ENCODE results near the gene SLC5A12. TPM values are rescaled to one million over a fixed set of nuclear protein-coding genes. Genes with fewer than 3 reads are reported as not detected.

SLC5A12 gene
- total and polyA plus RNA-seq, 3 donors from 2014 or later: 0.12 to 0.47 (median 0.15) TPM

DNA sequence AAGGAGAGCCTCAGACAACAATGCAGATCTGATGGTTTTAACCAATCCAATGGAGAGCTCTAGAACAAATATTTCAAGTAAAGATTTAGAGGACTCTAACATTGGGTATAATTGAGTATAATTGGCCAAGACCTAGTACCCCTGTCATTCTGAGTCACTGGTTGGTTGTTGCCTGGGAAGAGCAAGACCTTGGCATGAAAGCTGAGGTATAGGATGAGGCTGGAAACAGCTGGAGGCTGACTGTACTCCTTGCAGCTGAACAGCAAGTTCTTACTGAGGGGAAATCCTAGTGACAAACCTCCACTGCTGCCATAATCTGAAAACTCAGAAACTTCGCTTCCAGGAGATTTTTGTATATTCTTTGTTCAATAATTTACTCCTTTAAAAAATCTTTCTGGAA lies 95.5 kb downstream of the SLC5A12 start:
- WGBS, 2 donors: 77 to 90% methylated on average over 1 of the region's 1 CpG
- intact Hi-C loops (cut with DNase I; ENCODE audit: low total_unique reads): no loop called here
- no peaks in the 10 kb centered on the region for H3K4me1 ChIP-seq
- no peaks in the 10 kb centered on the region for H3K36me3 ChIP-seq (ENCODE audit: low read depth, missing control alignments)
- H3K27ac ChIP-seq: no peak overlapping the region
- H3K4me3 ChIP-seq: no peak overlapping the region
- no peak for DNase-seq
- TF ChIP-seq POLR2A (IDR thresholded peaks at IDR 0.05): no peak
- TF ChIP-seq, protein P1, sequence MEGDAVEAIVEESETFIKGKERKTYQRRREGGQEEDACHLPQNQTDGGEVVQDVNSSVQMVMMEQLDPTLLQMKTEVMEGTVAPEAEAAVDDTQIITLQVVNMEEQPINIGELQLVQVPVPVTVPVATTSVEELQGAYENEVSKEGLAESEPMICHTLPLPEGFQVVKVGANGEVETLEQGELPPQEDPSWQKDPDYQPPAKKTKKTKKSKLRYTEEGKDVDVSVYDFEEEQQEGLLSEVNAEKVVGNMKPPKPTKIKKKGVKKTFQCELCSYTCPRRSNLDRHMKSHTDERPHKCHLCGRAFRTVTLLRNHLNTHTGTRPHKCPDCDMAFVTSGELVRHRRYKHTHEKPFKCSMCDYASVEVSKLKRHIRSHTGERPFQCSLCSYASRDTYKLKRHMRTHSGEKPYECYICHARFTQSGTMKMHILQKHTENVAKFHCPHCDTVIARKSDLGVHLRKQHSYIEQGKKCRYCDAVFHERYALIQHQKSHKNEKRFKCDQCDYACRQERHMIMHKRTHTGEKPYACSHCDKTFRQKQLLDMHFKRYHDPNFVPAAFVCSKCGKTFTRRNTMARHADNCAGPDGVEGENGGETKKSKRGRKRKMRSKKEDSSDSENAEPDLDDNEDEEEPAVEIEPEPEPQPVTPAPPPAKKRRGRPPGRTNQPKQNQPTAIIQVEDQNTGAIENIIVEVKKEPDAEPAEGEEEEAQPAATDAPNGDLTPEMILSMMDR (IDR thresholded peaks at IDR 0.05): no peak
- no peaks in the 10 kb centered on the region for H3K9me3 ChIP-seq
- no peaks in the 10 kb centered on the region for H3K27me3 ChIP-seq

DNA sequence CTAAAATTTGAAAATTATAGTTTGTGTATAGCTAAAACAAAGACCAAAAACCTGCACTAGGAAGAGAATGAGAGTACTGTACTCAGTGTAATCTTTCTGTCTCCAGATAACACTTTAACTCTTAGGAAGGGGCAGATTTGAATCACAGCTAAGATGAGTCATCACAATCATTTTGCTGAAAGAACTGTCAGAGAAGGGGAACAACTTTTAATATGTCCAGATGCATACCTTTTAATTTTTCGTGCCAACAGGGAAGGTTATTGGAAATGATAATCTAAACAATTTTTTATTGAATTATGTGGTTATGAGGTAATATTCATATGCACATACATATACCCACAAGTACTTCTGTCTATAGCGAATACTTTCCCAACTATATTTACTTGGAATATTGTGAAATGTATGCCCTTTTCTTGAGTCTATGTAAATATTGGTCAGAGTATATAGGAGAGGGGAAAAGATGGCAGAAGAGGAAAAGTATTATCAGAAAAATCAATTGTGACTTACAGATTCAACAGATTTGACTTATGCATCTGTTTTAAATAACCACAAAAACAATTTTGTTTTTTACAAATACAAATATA lies 98.7 kb downstream of the SLC5A12 start:
- Histone ChIP-seq H3K4me1 (no peaks in the 10 kb centered on the region), H3K9me3 (no peaks in the 10 kb centered on the region), H3K4me3 (no peak overlapping the region), H3K27ac (no peak overlapping the region), H3K36me3 (ENCODE audit: low read depth, missing control alignments) (no peaks in the 10 kb centered on the region), H3K27me3 (no peaks in the 10 kb centered on the region)
- DNase-seq: no peak
- 78 to 96% methylated on average over 2 of the region's 2 CpGs for WGBS, 2 donors
- TF ChIP-seq POLR2A (IDR thresholded peaks at IDR 0.05): no peak
- TF ChIP-seq, protein P1 (IDR thresholded peaks at IDR 0.05): no peak
- intact Hi-C loops (cut with DNase I; ENCODE audit: low total_unique reads): no loop called here

DNA sequence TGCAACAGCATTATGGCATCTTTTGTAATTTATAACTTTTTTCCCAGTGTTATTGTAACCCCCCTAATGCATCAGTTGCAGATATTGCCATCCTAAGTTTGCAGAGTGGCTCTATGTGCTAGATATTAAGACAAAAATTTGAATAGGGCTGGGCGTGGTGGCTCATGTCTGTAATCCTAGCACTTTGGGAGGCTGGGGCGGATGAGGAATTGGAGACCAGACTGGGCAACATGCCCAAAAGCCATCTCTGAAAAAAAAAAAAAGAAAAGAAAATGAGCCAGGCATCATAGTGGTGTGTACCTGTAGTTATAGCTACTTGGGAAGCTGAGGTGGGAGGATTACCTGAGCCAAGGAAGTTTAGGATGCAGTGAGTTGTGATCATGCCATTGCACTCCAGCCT lies 99.7 kb downstream of the SLC5A12 start:
- Histone ChIP-seq H3K27ac (no peak overlapping the region), H3K4me1 (no peaks in the 10 kb centered on the region), H3K4me3 (no peak overlapping the region), H3K36me3 (ENCODE audit: low read depth, missing control alignments) (no peaks in the 10 kb centered on the region), H3K27me3 (no peaks in the 10 kb centered on the region), H3K9me3 (no peaks in the 10 kb centered on the region)
- DNase-seq: no peak
- TF ChIP-seq POLR2A (IDR thresholded peaks at IDR 0.05): no peak
- TF ChIP-seq, protein P1 (IDR thresholded peaks at IDR 0.05): no peak
- whole genome bisulfite sequencing, 2 donors: 60 to 89% methylated on average over 2 of the region's 2 CpGs
- intact Hi-C loops (cut with DNase I; ENCODE audit: low total_unique reads): no loop called here

DNA sequence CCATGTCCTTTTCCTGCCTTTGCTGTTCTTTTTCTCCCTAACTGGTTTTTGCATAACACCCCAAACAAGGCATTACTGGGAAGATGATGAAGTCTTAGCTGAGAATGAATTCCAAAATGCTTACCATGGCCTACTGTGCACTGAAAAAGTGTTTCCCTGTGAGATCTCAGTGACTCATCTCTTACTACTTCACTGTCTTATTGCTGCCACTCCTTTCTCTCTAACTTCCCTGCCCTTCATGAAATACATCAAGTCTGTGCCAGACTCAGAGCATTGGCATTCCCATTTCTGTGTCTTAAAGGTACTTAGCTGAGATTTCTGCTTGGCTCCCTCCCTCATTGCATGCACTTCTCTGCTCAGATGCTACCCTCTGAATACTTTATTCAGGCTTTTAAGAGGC lies 100.7 kb downstream of the SLC5A12 start:
- intact Hi-C loops (cut with DNase I; ENCODE audit: low total_unique reads): no loop called here
- no peak overlapping the region for H3K4me3 ChIP-seq
- H3K27me3 ChIP-seq: no peaks in the 10 kb centered on the region
- H3K36me3 ChIP-seq (ENCODE audit: low read depth, missing control alignments): no peaks in the 10 kb centered on the region
- no peak for DNase-seq
- H3K9me3 ChIP-seq: no peaks in the 10 kb centered on the region
- no peak overlapping the region for H3K27ac ChIP-seq
- TF ChIP-seq, protein P1 (IDR thresholded peaks at IDR 0.05): no peak
- TF ChIP-seq POLR2A (IDR thresholded peaks at IDR 0.05): no peak
- H3K4me1 ChIP-seq: no peaks in the 10 kb centered on the region

DNA sequence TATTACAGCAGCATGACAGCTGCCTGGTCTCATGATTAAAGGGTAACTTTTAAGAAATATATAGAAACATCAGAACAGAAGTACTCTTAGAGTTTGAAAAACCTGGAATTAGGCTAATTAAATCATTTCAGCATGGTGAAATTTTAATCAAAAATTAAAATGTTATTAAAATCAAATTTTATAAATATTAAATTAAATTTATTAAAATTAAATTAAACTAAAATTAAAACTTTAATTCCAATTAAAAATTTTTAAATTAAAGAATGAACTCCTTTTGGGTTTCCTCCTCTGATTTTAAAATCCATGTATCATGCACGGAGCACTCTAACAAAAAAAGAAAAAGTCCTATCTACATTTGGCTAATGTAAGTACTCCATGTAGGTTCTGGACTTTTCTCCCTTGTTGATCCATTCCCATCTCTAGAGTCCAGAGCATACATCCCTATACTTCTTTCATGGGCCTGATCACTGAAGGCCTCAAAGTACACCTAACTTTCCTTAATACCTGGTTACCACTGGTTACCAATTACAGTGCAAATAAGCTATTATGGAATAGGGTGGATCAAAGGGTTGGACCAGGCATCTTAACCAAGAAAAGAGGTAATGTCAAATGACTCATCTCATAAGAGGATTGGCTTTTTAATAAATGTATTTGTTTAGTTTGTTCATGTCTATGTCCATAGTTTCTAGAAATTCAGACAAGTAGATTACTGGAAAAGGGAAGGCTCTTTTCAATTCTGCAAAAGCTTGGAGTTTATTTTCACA lies 101.4 kb downstream of the SLC5A12 start:
- DNase-seq: no peak
- WGBS, 2 donors: 83 to 91% methylated on average over 1 of the region's 1 CpG
- no peak for TF ChIP-seq POLR2A (IDR thresholded peaks at IDR 0.05)
- TF ChIP-seq, protein P1 (IDR thresholded peaks at IDR 0.05): no peak
- Histone ChIP-seq H3K4me3 (no peak overlapping the region), H3K4me1 (no peaks in the 10 kb centered on the region), H3K9me3 (no peaks in the 10 kb centered on the region), H3K27ac (no peak overlapping the region), H3K27me3 (no peaks in the 10 kb centered on the region), H3K36me3 (ENCODE audit: low read depth, missing control alignments) (no peaks in the 10 kb centered on the region)
- intact Hi-C loops (cut with DNase I; ENCODE audit: low total_unique reads): no loop called here
